ENCODE data around the gene ZNF274.

DNA sequence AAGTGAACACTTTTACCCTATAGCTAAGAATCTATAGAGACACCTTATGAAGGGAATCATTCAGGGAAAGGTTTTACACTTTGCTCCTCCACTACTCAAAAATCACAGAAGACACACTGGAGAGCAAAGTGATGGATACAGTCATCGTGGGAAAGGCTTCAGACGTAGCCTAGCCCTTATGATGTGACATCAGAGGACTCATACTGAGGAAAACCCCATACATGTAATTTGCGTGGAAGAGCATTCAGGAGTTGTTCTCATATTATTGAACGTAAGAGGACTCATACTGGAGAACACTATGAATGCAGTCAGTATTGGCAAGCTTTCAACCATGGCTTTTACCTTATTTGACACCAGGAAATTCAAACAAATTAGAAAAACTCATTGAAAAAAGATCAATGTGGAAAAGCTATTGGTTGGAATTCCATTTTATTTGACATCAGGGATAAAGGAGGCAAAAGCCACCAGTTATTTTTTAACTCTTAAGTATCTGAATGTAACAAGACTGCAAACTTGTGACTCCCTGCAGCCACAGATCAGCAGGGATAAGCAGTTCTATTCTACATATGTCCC, 16.1 kb upstream of the ZNF274 start:
- TF ChIP-seq POLR2A (IDR thresholded peaks at IDR 0.05), result no peak
- TF ChIP-seq, protein P1, sequence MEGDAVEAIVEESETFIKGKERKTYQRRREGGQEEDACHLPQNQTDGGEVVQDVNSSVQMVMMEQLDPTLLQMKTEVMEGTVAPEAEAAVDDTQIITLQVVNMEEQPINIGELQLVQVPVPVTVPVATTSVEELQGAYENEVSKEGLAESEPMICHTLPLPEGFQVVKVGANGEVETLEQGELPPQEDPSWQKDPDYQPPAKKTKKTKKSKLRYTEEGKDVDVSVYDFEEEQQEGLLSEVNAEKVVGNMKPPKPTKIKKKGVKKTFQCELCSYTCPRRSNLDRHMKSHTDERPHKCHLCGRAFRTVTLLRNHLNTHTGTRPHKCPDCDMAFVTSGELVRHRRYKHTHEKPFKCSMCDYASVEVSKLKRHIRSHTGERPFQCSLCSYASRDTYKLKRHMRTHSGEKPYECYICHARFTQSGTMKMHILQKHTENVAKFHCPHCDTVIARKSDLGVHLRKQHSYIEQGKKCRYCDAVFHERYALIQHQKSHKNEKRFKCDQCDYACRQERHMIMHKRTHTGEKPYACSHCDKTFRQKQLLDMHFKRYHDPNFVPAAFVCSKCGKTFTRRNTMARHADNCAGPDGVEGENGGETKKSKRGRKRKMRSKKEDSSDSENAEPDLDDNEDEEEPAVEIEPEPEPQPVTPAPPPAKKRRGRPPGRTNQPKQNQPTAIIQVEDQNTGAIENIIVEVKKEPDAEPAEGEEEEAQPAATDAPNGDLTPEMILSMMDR (IDR thresholded peaks at IDR 0.05), result no peak
- TF ChIP-seq POLR2AphosphoS5 (IDR thresholded peaks at IDR 0.05; ENCODE audit: insufficient read depth in 1 of 2, low read depth in 1 of 2), result no peak

Measured in vagina (tissue), 2 donors.